Measurements from ENCODE around the gene NRXN3.

DNA sequence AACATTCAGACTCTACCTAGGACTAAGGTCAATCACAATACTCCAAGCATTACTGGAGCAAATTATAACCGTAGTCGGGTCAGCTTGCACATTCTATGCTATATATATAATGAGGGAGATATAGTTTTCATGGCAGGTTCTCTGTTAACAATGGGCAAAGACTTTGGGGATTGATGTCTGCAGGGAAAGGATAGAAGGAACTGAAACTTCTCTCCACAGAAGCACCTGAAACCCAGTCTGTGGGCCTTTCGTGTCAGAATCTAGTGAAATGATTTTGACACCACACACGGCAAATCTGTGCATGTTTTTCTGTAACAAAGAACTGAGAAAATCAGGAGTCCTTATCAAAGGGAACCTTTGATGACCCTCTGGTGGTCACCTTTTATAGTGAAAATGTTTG is 847.4 kb downstream of the NRXN3 start:
- TF ChIP-seq EZH2phosphoT487 (IDR thresholded peaks at IDR 0.05; ENCODE audit: insufficient read depth, low read depth) = no peak
- no peak for TF ChIP-seq EZH2 (IDR thresholded peaks at IDR 0.05; ENCODE audit: insufficient read depth, poor library complexity, severe bottlenecking)
